ENCODE results near the gene ORC5. TPM values are rescaled to one million over a fixed set of nuclear protein-coding genes. Genes with fewer than 3 reads are reported as not detected.

ORC5 gene
- total RNA-seq, 1 experiment from 2014 or later: 37.0 TPM

- BruUV-seq (replicated peaks): no TSS peak
- POLR2A ChIA-PET: no interaction called here
These were observed 54.5 kb downstream of the ORC5 start for GRCh38 chr7:104153287-104153686.

GRCh38 chr7:104152468-104152867 is 55.3 kb downstream of the ORC5 start:
- H3K27ac Mint-ChIP-seq (ENCODE audit: unreplicated experiment): no peak overlapping the region
- BruUV-seq (replicated peaks): no TSS peak
- Histone ChIP-seq H3K9me3 (no peaks in the 10 kb centered on the region), H3K27me3 (replicated peaks; ENCODE audit: control insufficient read depth, insufficient read depth, low read length) (no peaks in the 10 kb centered on the region), H3K36me3 (ENCODE audit: control insufficient read depth, insufficient read depth, low read length) (no peaks in the 10 kb centered on the region), H3K4me1 (peaks cover 7% of the 10 kb centered on the region; the same call in 1 of the 2 replicates), H3K4me3 (ENCODE audit: low read depth, low read length) (no peak overlapping the region)
- no peak for DNase-seq
- no peaks in the 10 kb centered on the region for H3K27me3 Mint-ChIP-seq (ENCODE audit: insufficient read depth, unreplicated experiment)
- intact Hi-C loops (cut with micrococcal nuclease; ENCODE audit: unreplicated experiment): loop anchor here (10.0 kb wide), 1 partner anchor 398 kb away; no protein-coding TSS in a partner anchor
- ChIA-PET CTCF (no interaction called here), POLR2A (no interaction called here)
- H3K36me3 Mint-ChIP-seq (ENCODE audit: insufficient read depth, unreplicated experiment): peaks cover 18% of the 10 kb centered on the region
- TF ChIP-seq CTCF (IDR thresholded peaks at IDR 0.05; ENCODE audit: insufficient read depth in 1 of 2, low read depth in 1 of 2, low read length in 1 of 2, severe bottlenecking in 1 of 2, unreplicated experiment in 1 of 2): no peak
- peaks cover 10% of the 10 kb centered on the region for H3K9me3 Mint-ChIP-seq (ENCODE audit: unreplicated experiment)
- no peak overlapping the region for H3K4me3 Mint-ChIP-seq (ENCODE audit: unreplicated experiment)
- H3K4me1 Mint-ChIP-seq (ENCODE audit: low read depth, unreplicated experiment): peaks cover 16% of the 10 kb centered on the region

More at GRCh38 chr7:104153287-104153686, 54.5 kb downstream of the ORC5 start:
- peaks cover 10% of the 10 kb centered on the region for H3K9me3 Mint-ChIP-seq (ENCODE audit: unreplicated experiment)
- CTCF ChIA-PET: no interaction called here
- H3K36me3 Mint-ChIP-seq (ENCODE audit: insufficient read depth, unreplicated experiment): peaks cover 18% of the 10 kb centered on the region
- no peak overlapping the region for H3K27ac Mint-ChIP-seq (ENCODE audit: unreplicated experiment)
- no peaks in the 10 kb centered on the region for H3K27me3 Mint-ChIP-seq (ENCODE audit: insufficient read depth, unreplicated experiment)
- Histone ChIP-seq H3K4me1 (peaks cover 4% of the 10 kb centered on the region; the same call in 1 of the 2 replicates), H3K36me3 (ENCODE audit: control insufficient read depth, insufficient read depth, low read length) (no peaks in the 10 kb centered on the region), H3K27me3 (replicated peaks; ENCODE audit: control insufficient read depth, insufficient read depth, low read length) (no peaks in the 10 kb centered on the region), H3K4me3 (ENCODE audit: low read depth, low read length) (no peak overlapping the region), H3K9me3 (no peaks in the 10 kb centered on the region)
- intact Hi-C loops (cut with micrococcal nuclease; ENCODE audit: unreplicated experiment): loop anchor here (10.0 kb wide), 1 partner anchor 398 kb away; no protein-coding TSS in a partner anchor
- H3K4me3 Mint-ChIP-seq (ENCODE audit: unreplicated experiment): no peak overlapping the region
- H3K4me1 Mint-ChIP-seq (ENCODE audit: low read depth, unreplicated experiment): peaks cover 16% of the 10 kb centered on the region
- DNase-seq: no peak
- no peak for TF ChIP-seq CTCF (IDR thresholded peaks at IDR 0.05; ENCODE audit: insufficient read depth in 1 of 2, low read depth in 1 of 2, low read length in 1 of 2, severe bottlenecking in 1 of 2, unreplicated experiment in 1 of 2)

- Mint-ChIP-seq H3K4me1 (ENCODE audit: low read depth, unreplicated experiment) (peaks cover 9% of the 10 kb centered on the region), H3K4me3 (ENCODE audit: unreplicated experiment) (no peak overlapping the region), H3K27me3 (ENCODE audit: insufficient read depth, unreplicated experiment) (no peaks in the 10 kb centered on the region), H3K27ac (ENCODE audit: unreplicated experiment) (no peak overlapping the region), H3K9me3 (ENCODE audit: unreplicated experiment) (peaks cover 24% of the 10 kb centered on the region), H3K36me3 (ENCODE audit: insufficient read depth, unreplicated experiment) (peaks cover 18% of the 10 kb centered on the region)
- ChIA-PET CTCF (interaction anchor here (0.6 kb wide), 2 partner anchors 25 to 130 kb away, joined by 3 read pairs; no protein-coding TSS in a partner anchor), POLR2A (no interaction called here)
- BruUV-seq (replicated peaks): no TSS peak
- H3K4me3 ChIP-seq (ENCODE audit: low read depth, low read length): no peak overlapping the region
- no peak for TF ChIP-seq CTCF (IDR thresholded peaks at IDR 0.05; ENCODE audit: insufficient read depth in 1 of 2, low read depth in 1 of 2, low read length in 1 of 2, severe bottlenecking in 1 of 2, unreplicated experiment in 1 of 2)
- H3K9me3 ChIP-seq: no peaks in the 10 kb centered on the region
- H3K36me3 ChIP-seq (ENCODE audit: control insufficient read depth, insufficient read depth, low read length): no peaks in the 10 kb centered on the region
- DNase-seq: no peak
- no peaks in the 10 kb centered on the region for H3K27me3 ChIP-seq (replicated peaks; ENCODE audit: control insufficient read depth, insufficient read depth, low read length)
- intact Hi-C loops (cut with micrococcal nuclease; ENCODE audit: unreplicated experiment): loop anchor here (10.0 kb wide), 1 partner anchor 396 kb away; no protein-coding TSS in a partner anchor
- H3K4me1 ChIP-seq: peaks cover 4% of the 10 kb centered on the region; the same call in 1 of the 2 replicates
These were observed 57.3 kb downstream of the ORC5 start for GRCh38 chr7:104150470-104150869.
